PC-9 (cell line): ENCODE results near the gene PCGF2. TPM values are rescaled to one million over a fixed set of nuclear protein-coding genes. Genes with fewer than 3 reads are reported as not detected.
"Not testable (repeated sequence)": the region's sequence is repeated elsewhere in the genome, so short reads cannot be mapped to it uniquely, and the experiment has no call there.

ENCODE experiments used
- BruUV-seq: library from RNA; stranded (reverse); fragments of 400-500 nt; replicated peaks from 2 replicates; lab custom pipeline; 2021; lab: Mats Ljungman, UMichigan
- CTCF ChIA-PET: fragments of 300-600 bp; sonication (Branson Sonifier 250); formaldehyde crosslinking; loops from one replicate; lab custom pipeline; 2022; ENCODE audit warnings: antibody characterized with exemption; lab: Charles Lee
- POLR2A ChIA-PET: fragments of 300-600 bp; sonication (Branson Sonifier 250); formaldehyde crosslinking; loops from one replicate; lab custom pipeline; 2022; ENCODE audit warnings: antibody characterized with exemption; ENCODE audit not compliant: unreplicated experiment; lab: Charles Lee
- DNase-seq, 2 experiments: peaks; one replicate each; pipeline versions ENCODE4 v3.0.0 to v3.0.0-alpha.2; 2015 to 2022; ENCODE audit warnings: mixed read lengths in 1 of 2
- H2AFZ ChIP-seq: fragments of 200-600 bp; sonication (generic); 2 replicates; pipeline ENCODE4 v1.8.1; 2017; ENCODE audit warnings: antibody characterized with exemption
- H3F3A ChIP-seq: fragments of 200-600 bp; sonication (generic); 2 replicates; pipeline ENCODE4 v1.8.1; 2017; ENCODE audit warnings: antibody characterized with exemption, mild to moderate bottlenecking, low read depth; ENCODE audit not compliant: insufficient read depth
- H3K27ac ChIP-seq: fragments of 200-600 bp; sonication (generic); 2 replicates; pipeline ENCODE4 v1.6.1; 2016; ENCODE audit warnings: mixed run types
- H3K27me3 ChIP-seq: fragments of 200-600 bp; sonication (generic); 2 replicates; pipeline ENCODE4 v1.6.1; 2016; ENCODE audit warnings: low read depth, mixed run types; ENCODE audit not compliant: insufficient read depth
- H3K36me3 ChIP-seq: fragments of 200-600 bp; sonication (generic); 2 replicates; pipeline ENCODE4 v1.6.1; 2016; ENCODE audit warnings: low read depth, mixed run types
- H3K4me1 ChIP-seq: fragments of 200-600 bp; sonication (generic); replicated peaks from 2 replicates; pipeline ENCODE4 v1.6.1; 2016; ENCODE audit warnings: mixed run types; ENCODE audit not compliant: insufficient read depth
- H3K4me2 ChIP-seq: fragments of 200-600 bp; sonication (generic); 2 replicates; pipeline ENCODE4 v1.6.1; 2017; ENCODE audit warnings: mixed run types
- H3K4me3 ChIP-seq: fragments of 200-600 bp; sonication (generic); 2 replicates; pipeline ENCODE4 v1.6.1; 2016; ENCODE audit warnings: mixed run types
- H3K79me2 ChIP-seq: fragments of 200-600 bp; sonication (generic); 2 replicates; pipeline ENCODE4 v1.6.1; 2017; ENCODE audit warnings: low read depth, mixed run types
- H3K9me2 ChIP-seq: fragments of 200-600 bp; sonication (generic); 2 replicates; pipeline ENCODE4 v1.8.1; 2017; ENCODE audit warnings: mild to moderate bottlenecking; ENCODE audit not compliant: insufficient read depth
- H3K9me3 ChIP-seq: fragments of 200-600 bp; sonication (generic); 2 replicates; pipeline ENCODE4 v1.8.1; 2016; ENCODE audit warnings: low read depth; ENCODE audit not compliant: insufficient read depth
- H4K20me1 ChIP-seq: fragments of 200-600 bp; sonication (generic); 2 replicates; pipeline ENCODE4 v1.8.1; 2017; ENCODE audit not compliant: insufficient read depth
- EZH2 ChIP-seq: fragments of 200-600 bp; sonication (generic); IDR thresholded peaks from 2 replicates; pipeline ENCODE4 v1.8.0; 2017; ENCODE audit warnings: antibody characterized with exemption, low read depth
- intact Hi-C: fragments of 100-400 bp; cut with micrococcal nuclease; formaldehyde crosslinking; loops from one replicate; pipeline ENCODE4 v1.10.0; 2022; ENCODE audit not compliant: unreplicated experiment
- total RNA-seq: library from RNA; stranded (reverse); gene quantifications from 2 replicates; pipeline ENCODE4 v1.2.3, GENCODE V29; 2021
- TF ChIP-seq, protein P1 (sequence below): fragments of 200-600 bp; sonication (generic); conservative IDR thresholded peaks from 2 replicates; pipeline ENCODE4 v1.6.1; 2017; ENCODE audit warnings: mixed run types, antibody characterized with exemption, mild to moderate bottlenecking, moderate library complexity

The PCGF2 gene
- total RNA-seq, 1 experiment from 2014 or later, result 43.3 TPM

- Histone ChIP-seq H3F3A (peaks cover 21% of the 10 kb centered on the region), H3K9me3 (no peaks in the 10 kb centered on the region), H3K9me2 (no peaks in the 10 kb centered on the region), H3K79me2 (peaks cover 62% of the 10 kb centered on the region), H3K27me3 (no peaks in the 10 kb centered on the region), H3K27ac (no peak overlapping the region), H2AFZ (no peak overlapping the region), H3K4me2 (peak overlapping the region; percentile 81; the same call in 1 of the 2 replicates), H3K4me1 (peaks cover 23% of the 10 kb centered on the region), H4K20me1 (peaks cover 19% of the 10 kb centered on the region), H3K36me3 (peaks cover 17% of the 10 kb centered on the region; the same call in 1 of the 2 replicates), H3K4me3 (no peak overlapping the region)
- DNase-seq, result no peak
- no TSS peak for BruUV-seq
- intact Hi-C loops, result loop anchor here (5.0 kb wide), 1 partner anchor 44 kb away; the partner anchor contains the start of gene PSMB3
- CTCF ChIA-PET, result no interaction called here
- POLR2A ChIA-PET, result no interaction called here
- TF ChIP-seq EZH2, result no peak
- TF ChIP-seq, protein P1, sequence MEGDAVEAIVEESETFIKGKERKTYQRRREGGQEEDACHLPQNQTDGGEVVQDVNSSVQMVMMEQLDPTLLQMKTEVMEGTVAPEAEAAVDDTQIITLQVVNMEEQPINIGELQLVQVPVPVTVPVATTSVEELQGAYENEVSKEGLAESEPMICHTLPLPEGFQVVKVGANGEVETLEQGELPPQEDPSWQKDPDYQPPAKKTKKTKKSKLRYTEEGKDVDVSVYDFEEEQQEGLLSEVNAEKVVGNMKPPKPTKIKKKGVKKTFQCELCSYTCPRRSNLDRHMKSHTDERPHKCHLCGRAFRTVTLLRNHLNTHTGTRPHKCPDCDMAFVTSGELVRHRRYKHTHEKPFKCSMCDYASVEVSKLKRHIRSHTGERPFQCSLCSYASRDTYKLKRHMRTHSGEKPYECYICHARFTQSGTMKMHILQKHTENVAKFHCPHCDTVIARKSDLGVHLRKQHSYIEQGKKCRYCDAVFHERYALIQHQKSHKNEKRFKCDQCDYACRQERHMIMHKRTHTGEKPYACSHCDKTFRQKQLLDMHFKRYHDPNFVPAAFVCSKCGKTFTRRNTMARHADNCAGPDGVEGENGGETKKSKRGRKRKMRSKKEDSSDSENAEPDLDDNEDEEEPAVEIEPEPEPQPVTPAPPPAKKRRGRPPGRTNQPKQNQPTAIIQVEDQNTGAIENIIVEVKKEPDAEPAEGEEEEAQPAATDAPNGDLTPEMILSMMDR, result no peak
Observed at GRCh38 chr17:38796451-38797157, 48.5 kb upstream of the PCGF2 start.

DNA sequence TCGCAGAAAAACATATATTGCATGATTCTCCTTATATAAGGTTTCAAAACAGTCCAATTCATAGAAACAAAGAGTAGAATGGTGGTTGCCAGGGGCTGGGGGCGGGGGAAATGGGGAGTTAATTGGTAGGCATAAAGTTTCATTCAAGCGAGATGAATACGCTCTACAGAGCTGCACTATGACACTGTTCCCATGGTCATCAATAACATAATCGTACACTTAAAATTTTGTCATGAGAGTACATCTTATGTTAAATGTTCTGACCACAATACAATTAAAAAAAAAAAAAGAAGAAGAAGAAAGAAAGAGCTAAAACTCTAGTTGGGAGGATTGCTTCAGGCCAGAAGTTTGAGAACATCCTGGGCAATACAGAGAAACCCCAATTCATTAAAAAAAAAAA lies 46.1 kb upstream of the PCGF2 start:
- no TSS peak for BruUV-seq
- Histone ChIP-seq H3K79me2 (peaks cover 67% of the 10 kb centered on the region), H3K4me1 (peaks cover 18% of the 10 kb centered on the region), H3F3A (peaks cover 8% of the 10 kb centered on the region), H3K27me3 (no peaks in the 10 kb centered on the region), H3K4me3 (no peak overlapping the region), H3K9me3 (no peaks in the 10 kb centered on the region), H3K9me2 (no peaks in the 10 kb centered on the region), H3K27ac (no peak overlapping the region), H3K36me3 (peaks cover 17% of the 10 kb centered on the region; the same call in 1 of the 2 replicates), H3K4me2 (no peak overlapping the region), H4K20me1 (peaks cover 23% of the 10 kb centered on the region), H2AFZ (no peak overlapping the region)
- intact Hi-C loops, result no loop called here
- TF ChIP-seq, protein P1, result no peak
- no peak for TF ChIP-seq EZH2
- ChIA-PET POLR2A (no interaction called here), CTCF (interaction anchor here (0.6 kb wide), 1 partner anchor 896 kb away, joined by 3 read pairs; no protein-coding TSS in a partner anchor)
- DNase-seq, result no peak

DNA sequence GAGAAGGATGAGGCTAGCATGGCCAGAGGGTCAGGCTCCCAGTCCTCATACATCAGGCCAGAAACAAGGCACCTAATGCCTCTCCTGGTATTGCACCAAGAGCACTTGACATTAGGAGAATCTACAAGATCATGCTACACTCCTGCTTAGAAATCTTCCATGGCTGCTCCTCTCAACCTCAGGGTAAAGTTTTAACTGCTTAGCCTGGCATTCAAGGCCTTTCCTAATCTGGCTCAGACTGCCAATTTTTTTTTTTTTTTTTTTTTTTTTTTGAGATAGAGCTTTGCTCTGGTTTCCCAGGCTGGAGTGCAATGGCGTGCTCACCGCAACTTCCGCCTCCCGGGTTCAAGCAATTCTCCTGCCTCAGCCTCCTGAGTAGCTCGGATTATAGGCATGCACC lies 43.0 kb upstream of the PCGF2 start:
- ChIA-PET CTCF (no interaction called here), POLR2A (no interaction called here)
- peaks cover 8% of the 10 kb centered on the region; the same call in 1 of the 2 replicates for H3K36me3 ChIP-seq
- no peaks in the 10 kb centered on the region for H3K9me2 ChIP-seq
- H3K4me3 ChIP-seq, result no peak overlapping the region
- intact Hi-C loops, result no loop called here
- no peak overlapping the region for H3K4me2 ChIP-seq
- peaks cover 8% of the 10 kb centered on the region; the same call in 1 of the 2 replicates for H4K20me1 ChIP-seq
- TF ChIP-seq, protein P1, result no peak
- BruUV-seq, result no TSS peak
- peaks cover 15% of the 10 kb centered on the region for H3K4me1 ChIP-seq
- no peak for DNase-seq
- no peak overlapping the region for H3K27ac ChIP-seq
- peaks cover 49% of the 10 kb centered on the region for H3K79me2 ChIP-seq
- H3K27me3 ChIP-seq, result no peaks in the 10 kb centered on the region
- H3F3A ChIP-seq, result peaks cover 19% of the 10 kb centered on the region
- no peaks in the 10 kb centered on the region for H3K9me3 ChIP-seq
- no peak overlapping the region for H2AFZ ChIP-seq

- POLR2A ChIA-PET, H2AFZ ChIP-seq, CTCF ChIA-PET, H3K4me2 ChIP-seq, intact Hi-C loops, H3K27me3 ChIP-seq, BruUV-seq, DNase-seq, H3K27ac ChIP-seq, H3K9me2 ChIP-seq, H4K20me1 ChIP-seq, H3K9me3 ChIP-seq, H3K36me3 ChIP-seq, H3K4me3 ChIP-seq: not testable (repeated sequence)
- Histone ChIP-seq H3K4me1 (peaks cover 20% of the 10 kb centered on the region), H3F3A (peaks cover 25% of the 10 kb centered on the region), H3K79me2 (peaks cover 46% of the 10 kb centered on the region)
Observed at GRCh38 chr17:38790148-38790707, 42.1 kb upstream of the PCGF2 start.
